Activated CD8-positive, alpha-beta T cell treated with anti-CD3 and anti-CD28 coated beads for 36 hours (primary cell): ENCODE results near the gene LRP1. TPM values are rescaled to one million over a fixed set of nuclear protein-coding genes. Genes with fewer than 3 reads are reported as not detected.

Source experiments
- ATAC-seq: fragments of 200-7000 bp; cut with Tn5 transposase; one replicate; pipeline ENCODE4 v1.10.0; 2021; ENCODE audit warnings: mild to moderate bottlenecking, moderate library complexity
- CTCF ChIA-PET: fragments of 350-600 bp; sonication (Branson Sonifier 250); formaldehyde crosslinking; loops from one replicate; lab custom pipeline; 2021; ENCODE audit warnings: antibody characterized with exemption; lab: Charles Lee
- POLR2A ChIA-PET: fragments of 350-600 bp; sonication (Branson Sonifier 250); formaldehyde crosslinking; loops from one replicate; lab custom pipeline; 2021; ENCODE audit warnings: antibody characterized with exemption; lab: Charles Lee
- DNase-seq: peaks from one replicate; pipeline ENCODE4 v3.0.0-alpha.2; 2020
- H3K27ac Mint-ChIP-seq: one replicate; pipeline ENCODE4 v1.8.0; 2021; ENCODE audit warnings: mild to moderate bottlenecking, mixed read lengths
- H3K27me3 Mint-ChIP-seq: one replicate; pipeline ENCODE4 v1.8.0; 2021; ENCODE audit warnings: mixed read lengths
- H3K36me3 Mint-ChIP-seq: one replicate; pipeline ENCODE4 v1.8.0; 2021; ENCODE audit warnings: low read depth, mixed read lengths
- H3K4me1 Mint-ChIP-seq: one replicate; pipeline ENCODE4 v1.8.0; 2021; ENCODE audit warnings: low read depth, mixed read lengths
- H3K4me3 Mint-ChIP-seq: one replicate; pipeline ENCODE4 v1.8.0; 2021; ENCODE audit warnings: mild to moderate bottlenecking, moderate library complexity, mixed read lengths
- H3K9me3 Mint-ChIP-seq: one replicate; pipeline ENCODE4 v1.8.0; 2021; ENCODE audit warnings: mixed read lengths
- intact Hi-C: fragments of 100-400 bp; cut with micrococcal nuclease; formaldehyde crosslinking; loops from one replicate; pipeline ENCODE4 v1.10.0; 2022
- total RNA-seq, 2 experiments: library from RNA; stranded (reverse); gene quantifications; one replicate each; pipeline ENCODE4 v1.2.3, GENCODE V29; 2021
- TF ChIP-seq, protein P1 (sequence below): fragments of 200-600 bp; IDR thresholded peaks from one replicate; pipeline ENCODE4 v1.8.0; 2022; ENCODE audit warnings: antibody characterized with exemption, mild to moderate bottlenecking

Gene LRP1
- total RNA-seq, 2 experiments from 2014 or later, result 1.5 to 1.9 TPM

DNA sequence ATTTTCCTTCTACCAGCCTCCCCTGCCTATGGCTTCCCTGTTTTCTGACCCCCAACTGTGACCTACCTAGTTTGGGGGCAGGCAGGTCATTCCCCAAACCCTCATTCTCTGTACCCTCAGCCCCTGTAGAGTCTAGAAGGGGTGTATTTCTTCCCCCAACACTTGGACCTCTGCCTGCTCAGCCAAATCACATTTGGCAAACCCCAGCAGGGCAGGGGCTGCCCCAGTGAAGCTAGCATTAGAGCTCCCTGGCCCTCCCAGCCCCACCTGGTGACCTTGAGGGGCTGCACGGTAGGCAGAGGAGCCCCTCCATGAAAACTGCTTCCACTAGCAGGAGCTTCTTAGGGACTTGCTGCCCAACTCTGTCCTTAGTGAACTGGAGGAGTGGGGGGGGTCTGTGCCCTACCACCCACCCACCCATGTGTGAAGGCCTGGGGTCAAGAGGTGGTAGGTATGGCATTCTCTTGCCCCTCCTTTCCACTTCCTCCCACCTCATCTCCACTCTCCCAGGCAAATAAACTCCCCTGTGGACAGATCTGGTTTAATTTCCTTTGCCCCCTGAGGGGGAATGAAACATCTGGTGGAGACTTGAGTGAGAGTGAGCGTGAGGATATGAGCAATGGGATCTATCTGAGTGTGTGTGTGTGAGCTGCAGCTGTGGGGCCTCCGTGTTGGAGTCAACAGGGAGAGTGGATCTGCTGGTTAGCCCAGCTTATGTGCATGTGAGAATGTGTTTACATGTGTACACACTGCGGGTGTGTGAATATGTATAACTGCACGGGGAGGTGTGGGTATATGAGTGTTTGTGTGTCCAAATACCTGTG is 90.0 kb downstream of the LRP1 start:
- no peak for DNase-seq
- TF ChIP-seq, protein P1, sequence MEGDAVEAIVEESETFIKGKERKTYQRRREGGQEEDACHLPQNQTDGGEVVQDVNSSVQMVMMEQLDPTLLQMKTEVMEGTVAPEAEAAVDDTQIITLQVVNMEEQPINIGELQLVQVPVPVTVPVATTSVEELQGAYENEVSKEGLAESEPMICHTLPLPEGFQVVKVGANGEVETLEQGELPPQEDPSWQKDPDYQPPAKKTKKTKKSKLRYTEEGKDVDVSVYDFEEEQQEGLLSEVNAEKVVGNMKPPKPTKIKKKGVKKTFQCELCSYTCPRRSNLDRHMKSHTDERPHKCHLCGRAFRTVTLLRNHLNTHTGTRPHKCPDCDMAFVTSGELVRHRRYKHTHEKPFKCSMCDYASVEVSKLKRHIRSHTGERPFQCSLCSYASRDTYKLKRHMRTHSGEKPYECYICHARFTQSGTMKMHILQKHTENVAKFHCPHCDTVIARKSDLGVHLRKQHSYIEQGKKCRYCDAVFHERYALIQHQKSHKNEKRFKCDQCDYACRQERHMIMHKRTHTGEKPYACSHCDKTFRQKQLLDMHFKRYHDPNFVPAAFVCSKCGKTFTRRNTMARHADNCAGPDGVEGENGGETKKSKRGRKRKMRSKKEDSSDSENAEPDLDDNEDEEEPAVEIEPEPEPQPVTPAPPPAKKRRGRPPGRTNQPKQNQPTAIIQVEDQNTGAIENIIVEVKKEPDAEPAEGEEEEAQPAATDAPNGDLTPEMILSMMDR, result no peak
- Mint-ChIP-seq H3K36me3 (no peaks in the 10 kb centered on the region), H3K27ac (no peak overlapping the region), H3K4me1 (peaks cover 54% of the 10 kb centered on the region), H3K4me3 (no peak overlapping the region), H3K9me3 (no peaks in the 10 kb centered on the region), H3K27me3 (peaks cover 81% of the 10 kb centered on the region)
- CTCF ChIA-PET, result interaction anchor here (1.5 to 8.8 kb wide), 3 partner anchors 10 to 94 kb away, joined by 3 to 397 read pairs (median 215); partner anchors contain the start of gene SHMT2
- no peak for ATAC-seq
- intact Hi-C loops, result no loop called here
- POLR2A ChIA-PET, result interaction anchor here (0.6 to 8.2 kb wide), 3 partner anchors 10 to 102 kb away, joined by 3 to 99 read pairs (median 3); a partner anchor contains a TSS

DNA sequence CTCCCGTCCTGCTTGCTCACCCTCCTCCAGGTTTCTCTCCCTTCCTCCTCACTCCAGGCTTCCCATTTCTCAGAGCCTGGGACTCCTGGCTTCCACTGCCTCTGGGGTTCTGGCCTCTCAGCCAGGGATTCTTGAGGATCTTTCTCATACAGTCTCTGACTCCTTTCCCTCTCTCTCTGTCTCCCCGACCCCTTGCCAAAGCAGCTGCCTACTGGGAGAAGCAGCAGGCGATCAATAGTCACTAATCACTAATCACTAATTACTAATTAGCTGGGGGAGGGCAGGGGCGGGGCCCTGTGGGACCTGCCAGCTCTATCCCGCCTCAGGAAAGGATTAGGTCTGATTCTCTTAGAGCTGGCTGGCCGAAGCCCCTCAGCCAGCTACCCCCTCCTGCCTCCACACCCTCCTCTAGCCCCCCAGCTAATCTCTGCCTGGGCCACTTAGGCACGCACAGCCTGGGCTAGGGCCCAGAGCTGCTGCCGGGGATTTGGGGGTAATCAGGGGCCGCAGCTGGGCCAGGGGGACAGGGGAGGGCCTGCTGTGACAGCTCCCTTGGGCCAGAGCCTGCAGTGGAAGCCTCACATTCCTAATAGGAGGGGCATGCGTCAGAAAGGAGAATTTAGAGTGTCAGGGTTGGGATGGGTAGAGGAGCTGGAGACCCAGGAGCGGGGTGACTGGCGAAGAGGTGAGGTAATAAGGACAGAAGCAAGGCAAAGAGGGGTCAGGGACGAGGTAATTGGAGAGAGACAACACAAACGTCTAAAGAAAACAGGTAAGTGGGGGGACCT is 91.1 kb downstream of the LRP1 start:
- Mint-ChIP-seq H3K4me3 (no peak overlapping the region), H3K9me3 (no peaks in the 10 kb centered on the region)
- POLR2A ChIA-PET, result interaction anchor here (1.7 to 8.2 kb wide), 2 partner anchors 10 to 20 kb away, joined by 8 to 99 read pairs; partner anchors contain the start of gene SHMT2

DNA sequence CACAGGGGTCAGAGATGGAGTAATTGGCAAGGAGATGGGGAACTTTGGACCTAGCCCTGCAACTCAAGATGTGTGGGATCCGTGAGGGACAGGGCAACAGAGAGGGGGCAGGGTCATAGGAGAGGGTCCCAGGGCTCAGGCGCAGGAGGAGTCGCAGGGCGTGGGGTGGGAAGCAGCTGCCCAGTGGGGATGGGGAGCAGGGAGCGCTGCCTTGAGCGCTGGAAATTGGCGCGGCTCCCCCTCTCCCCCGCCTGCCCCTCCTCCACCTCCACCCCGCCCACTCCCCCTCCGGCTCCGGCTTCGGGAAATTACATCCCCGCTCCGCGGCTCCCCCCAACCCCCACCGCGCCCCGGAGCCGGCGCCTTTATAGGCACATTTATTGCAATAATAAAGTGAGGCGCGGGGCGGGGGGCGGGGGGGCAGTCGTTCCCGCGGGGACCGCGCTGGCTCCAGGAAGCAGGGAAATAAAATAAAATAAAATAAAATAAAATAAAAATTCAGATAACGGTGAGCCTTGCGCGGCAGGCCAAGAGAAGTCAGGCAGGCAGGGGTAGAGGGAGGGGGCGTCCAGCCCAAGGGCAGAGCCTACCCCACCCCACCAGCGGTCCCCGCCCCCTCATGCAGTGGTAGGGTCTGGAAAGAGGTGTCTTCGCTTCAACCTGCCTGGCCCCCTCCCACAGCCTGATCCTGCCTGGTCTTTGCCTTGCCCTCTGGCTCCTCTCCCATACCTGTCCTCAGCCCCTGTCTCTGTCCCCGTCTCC is 91.9 kb downstream of the LRP1 start:
- Mint-ChIP-seq H3K27ac (no peak overlapping the region), H3K4me3 (no peak overlapping the region), H3K36me3 (no peaks in the 10 kb centered on the region), H3K9me3 (no peaks in the 10 kb centered on the region), H3K4me1 (peaks cover 46% of the 10 kb centered on the region), H3K27me3 (peaks cover 77% of the 10 kb centered on the region)
- TF ChIP-seq, protein P1, result no peak
- CTCF ChIA-PET, result interaction anchor here (1.5 to 8.8 kb wide), 3 partner anchors 8 to 96 kb away, joined by 3 to 397 read pairs (median 215); partner anchors contain the start of gene SHMT2
- POLR2A ChIA-PET, result interaction anchor here (1.7 to 8.2 kb wide), 2 partner anchors 9 to 20 kb away, joined by 8 to 99 read pairs; partner anchors contain the start of gene SHMT2
- no peak for DNase-seq
- ATAC-seq, result no peak
- intact Hi-C loops, result no loop called here

More for the DNA sequence above, 91.1 kb downstream of the LRP1 start:
- intact Hi-C loops, result no loop called here
- ATAC-seq (no peak), DNase-seq (no peak)
- CTCF ChIA-PET, result interaction anchor here (1.5 to 8.8 kb wide), 3 partner anchors 9 to 95 kb away, joined by 3 to 397 read pairs (median 215); partner anchors contain the start of gene SHMT2
- peaks cover 48% of the 10 kb centered on the region for H3K4me1 Mint-ChIP-seq
- TF ChIP-seq, protein P1, result no peak
- no peak overlapping the region for H3K27ac Mint-ChIP-seq
- H3K27me3 Mint-ChIP-seq, result peaks cover 77% of the 10 kb centered on the region
- no peaks in the 10 kb centered on the region for H3K36me3 Mint-ChIP-seq

DNA sequence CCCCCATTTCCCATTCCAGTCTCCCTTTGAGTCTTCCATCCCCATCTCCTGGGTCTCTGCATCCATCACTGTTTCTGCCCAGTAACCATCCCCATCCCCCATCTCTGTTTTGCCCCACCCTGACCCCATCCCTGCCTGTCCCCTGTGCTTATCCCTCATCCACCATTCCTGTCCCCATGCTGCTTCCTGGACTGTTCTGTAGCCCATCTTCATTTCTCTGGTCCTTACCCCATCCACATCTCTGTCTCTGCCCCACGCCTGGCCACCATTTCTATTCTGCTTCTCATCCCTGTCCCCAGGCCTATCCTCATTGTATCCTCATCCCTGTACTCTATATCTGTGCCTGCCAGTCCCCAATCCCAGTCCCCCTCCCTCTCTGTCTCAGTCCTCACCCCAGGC is 92.5 kb downstream of the LRP1 start:
- Mint-ChIP-seq H3K27ac (no peak overlapping the region), H3K4me3 (no peak overlapping the region), H3K27me3 (peaks cover 75% of the 10 kb centered on the region), H3K9me3 (no peaks in the 10 kb centered on the region), H3K36me3 (peaks cover 3% of the 10 kb centered on the region), H3K4me1 (peaks cover 45% of the 10 kb centered on the region)
- TF ChIP-seq, protein P1, result no peak
- ChIA-PET POLR2A (interaction anchor here (1.1 to 12.7 kb wide), 2 partner anchors 10 to 17 kb away, joined by 4 to 238 read pairs; a partner anchor contains a TSS), CTCF (interaction anchor here (1.0 to 13.6 kb wide), 2 partner anchors 7 to 20 kb away, joined by 4 to 431 read pairs; a partner anchor contains a TSS)
- intact Hi-C loops, result no loop called here
- no peak for DNase-seq
- ATAC-seq, result no peak
